Pancreas (tissue), 10 donors: Measurements from ENCODE around the gene LRRC4C. TPM values are rescaled to one million over a fixed set of nuclear protein-coding genes. Genes with fewer than 3 reads are reported as not detected.

Source experiments
- ATAC-seq, 4 donors: fragments of 200-7000 bp; cut with Tn5 transposase; one replicate each; pipeline versions ENCODE4 v1.8.0 to v1.9.1; 2020; ENCODE audit warnings: mild to moderate bottlenecking in 4 of 4, moderate library complexity in 4 of 4
- DNase-seq, 6 donors: peaks; one replicate each; pipeline ENCODE4 v3.0.0-alpha.2; 2020
- FAIRE-seq: peaks from 2 replicates; lab custom pipeline; 2012; peaks lifted over from hg19 to GRCh38; lab: Jason Lieb, UNC
- H3K27ac ChIP-seq, 4 donors: fragments of 200-600 bp; sonication (generic); 1 replicate in 3 of 4; 2 replicates in 1 of 4; pipeline versions ENCODE4 v1.5.0 to v1.8.0; 2020
- H3K27me3 ChIP-seq, 4 donors: fragments of 200-600 bp; one replicate each; pipeline ENCODE4 v1.8.0; 2021
- H3K36me3 ChIP-seq, 3 donors: fragments of 200-600 bp; sonication (generic) in 1 of 3; one replicate each; pipeline versions ENCODE4 v1.5.0 to v1.8.0; 2020 to 2021
- H3K4me1 ChIP-seq, 3 donors: fragments of 200-600 bp; one replicate each; pipeline ENCODE4 v1.8.0; 2021
- H3K4me3 ChIP-seq, 4 donors: fragments of 200-600 bp; sonication (generic) in 2 of 4; one replicate each; pipeline versions ENCODE4 v1.5.0 to v1.8.0; 2020 to 2021
- H3K9me3 ChIP-seq, 4 donors: fragments of 200-600 bp; one replicate each; pipeline ENCODE4 v1.8.0; 2021
- WGBS, 2 donors: extraction: QIAGEN DNeasy Blood & Tissue Kit; methylation state at CpG; one replicate each; pipeline ENCODE4 v1.1.7; 2013; 5-methylcytosine and 5-hydroxymethylcytosine counted together
- intact Hi-C, 3 donors: fragments of 100-400 bp; cut with DNase I; formaldehyde crosslinking; loops; one replicate each; pipeline versions ENCODE4 v1.11.1 to v1.14.2; 2022
- polyA plus RNA-seq, 2 donors: library from polyadenylated mRNA; stranded (reverse); fragments of 200-250 nt; gene quantifications; one replicate each; pipeline ENCODE4 v1.2.3, GENCODE V29; 2013
- total RNA-seq, 6 donors: library from RNA; stranded (reverse); fragmentation: NEBNext Ultra II Directional in 4 of 6; extraction: Animal tissue kit (Norgen Biotek cat#: 25700) in 4 of 6; gene quantifications; one replicate each; pipeline versions ENCODE4 v1.2.1 to v1.2.4, GENCODE V29; 2021 to 2023
- TF ChIP-seq, protein P1 (sequence below), 4 donors: fragments of 200-600 bp; sonication (generic) in 3 of 4; IDR thresholded peaks; one replicate each; pipeline versions ENCODE4 v1.5.0 to v1.8.0; 2021; ENCODE audit warnings: antibody characterized with exemption in 4 of 4
- donor health status: healthy with polysubstance abuse.
- donor health status: DM: no; HTN: no; CAD: no; lungs with moderate emphysema.
- donor health status: DM: no; HTN: no; CAD: no.
- donor health status: control.
- donor health status: control.
- donor health status: Bipolar disorder and iron deficiency.
- donor health status: DM: yes; HTN: yes; CAD: no.
- donor health status: DM: no; HTN: no; CAD: no.
- donor health status: DM: no; HTN: no; CAD: no.
- donor health status: DM: yes; HTN: yes; CAD: no.

LRRC4C gene
- under 1 TPM; 0.04 to 0.84 (median 0.16) TPM for total RNA-seq
- polyA plus RNA-seq: under 1 TPM; 0.11 to 0.26 TPM

DNA sequence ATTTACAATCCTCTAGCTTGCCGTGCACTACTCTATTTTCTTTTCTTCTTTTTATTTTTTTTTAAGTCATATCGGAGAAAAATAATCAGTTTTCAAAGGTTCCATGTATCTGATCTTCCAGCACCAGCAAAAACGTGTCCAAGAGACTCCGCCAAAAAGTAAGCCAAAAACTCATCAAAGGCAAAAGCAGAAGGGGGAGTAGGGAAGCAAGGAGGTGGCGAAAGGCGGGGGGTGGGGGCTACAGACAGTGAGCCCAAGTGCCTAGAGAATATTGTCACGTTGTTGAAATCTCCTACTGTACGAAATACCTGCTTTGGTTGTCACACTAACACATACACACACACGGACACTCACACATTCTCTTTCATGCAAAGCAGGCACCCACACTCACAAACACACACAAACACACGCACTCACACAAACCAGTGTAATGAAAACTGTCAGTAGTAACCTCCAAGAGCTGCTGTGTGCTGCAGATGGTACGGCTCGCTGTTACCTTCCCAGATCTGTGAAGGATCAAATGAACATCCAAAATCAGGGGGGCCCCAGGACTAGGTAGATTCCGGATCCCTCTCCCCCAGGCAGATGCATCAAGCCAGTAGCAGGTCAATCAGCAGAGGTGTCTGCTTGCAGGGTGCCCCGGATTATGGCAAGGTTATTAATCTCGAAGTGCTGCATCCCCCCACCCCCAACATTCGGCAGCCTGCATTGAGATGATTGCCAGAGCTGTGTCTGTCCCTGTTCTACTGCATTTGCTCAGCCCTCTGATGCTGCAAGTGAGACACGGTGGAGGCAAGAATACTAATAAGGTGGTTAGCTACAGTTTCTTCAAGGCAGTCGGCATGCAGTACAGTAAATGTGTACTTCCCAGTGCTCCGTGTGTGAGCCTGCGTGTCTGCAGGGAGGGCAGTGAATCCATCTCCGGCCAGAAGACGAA lies at the start of gene LRRC4C:
LRRC4C (minus strand) TSS at position 188 of the 937 bp plus-strand sequence.
- H3K36me3 ChIP-seq: no peaks in the 10 kb centered on the region
- no peak within 1 kb of the TSS for H3K27ac ChIP-seq
- no peak for FAIRE-seq
- no peak within 1 kb of the TSS for H3K4me3 ChIP-seq
- WGBS, 2 donors: 11 to 13% methylated on average over 22 of the region's 22 CpGs
- peak in 1 of 4 donors; percentile 11 for ATAC-seq
- intact Hi-C loops: loop anchor here in 1 of 3 donors (10.0 kb wide), 1 partner anchor 1065 kb away; no protein-coding TSS in a partner anchor
- DNase-seq: no peak
- H3K9me3 ChIP-seq: no peaks in the 10 kb centered on the region
- H3K4me1 ChIP-seq: no peaks in the 10 kb centered on the region
- TF ChIP-seq, protein P1, sequence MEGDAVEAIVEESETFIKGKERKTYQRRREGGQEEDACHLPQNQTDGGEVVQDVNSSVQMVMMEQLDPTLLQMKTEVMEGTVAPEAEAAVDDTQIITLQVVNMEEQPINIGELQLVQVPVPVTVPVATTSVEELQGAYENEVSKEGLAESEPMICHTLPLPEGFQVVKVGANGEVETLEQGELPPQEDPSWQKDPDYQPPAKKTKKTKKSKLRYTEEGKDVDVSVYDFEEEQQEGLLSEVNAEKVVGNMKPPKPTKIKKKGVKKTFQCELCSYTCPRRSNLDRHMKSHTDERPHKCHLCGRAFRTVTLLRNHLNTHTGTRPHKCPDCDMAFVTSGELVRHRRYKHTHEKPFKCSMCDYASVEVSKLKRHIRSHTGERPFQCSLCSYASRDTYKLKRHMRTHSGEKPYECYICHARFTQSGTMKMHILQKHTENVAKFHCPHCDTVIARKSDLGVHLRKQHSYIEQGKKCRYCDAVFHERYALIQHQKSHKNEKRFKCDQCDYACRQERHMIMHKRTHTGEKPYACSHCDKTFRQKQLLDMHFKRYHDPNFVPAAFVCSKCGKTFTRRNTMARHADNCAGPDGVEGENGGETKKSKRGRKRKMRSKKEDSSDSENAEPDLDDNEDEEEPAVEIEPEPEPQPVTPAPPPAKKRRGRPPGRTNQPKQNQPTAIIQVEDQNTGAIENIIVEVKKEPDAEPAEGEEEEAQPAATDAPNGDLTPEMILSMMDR (IDR thresholded peaks at IDR 0.05): no peak
- peaks cover 0 to 9% (median 3%) of the 10 kb centered on the region in 4 donors for H3K27me3 ChIP-seq

DNA sequence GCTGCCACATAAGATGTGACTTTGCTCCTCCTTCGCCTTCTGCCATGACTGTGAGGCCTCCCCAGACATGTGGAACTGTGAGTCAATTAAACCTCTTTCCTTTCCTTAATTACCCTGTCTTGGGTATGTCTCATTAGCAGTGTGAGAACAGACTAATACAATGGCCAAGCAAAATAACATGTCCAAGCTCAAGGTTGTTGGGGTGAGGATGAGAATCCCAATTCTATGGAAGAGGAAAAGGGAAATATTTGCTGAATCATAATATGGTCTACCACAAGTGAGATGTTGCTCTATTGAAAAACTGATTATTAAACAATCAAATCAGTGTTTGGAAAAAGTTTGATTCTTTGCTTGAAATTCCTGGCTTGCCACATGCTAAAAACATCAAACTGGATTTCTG lies 48.7 kb upstream of the LRRC4C start:
- Histone ChIP-seq H3K4me3 (no peak overlapping the region), H3K4me1 (no peaks in the 10 kb centered on the region), H3K9me3 (no peaks in the 10 kb centered on the region), H3K27ac (no peak overlapping the region), H3K27me3 (no peaks in the 10 kb centered on the region), H3K36me3 (no peaks in the 10 kb centered on the region)
- ATAC-seq: no peak
- no peak for DNase-seq
- intact Hi-C loops: no loop called here
- no peak for FAIRE-seq
- WGBS, 2 donors: 55 to 72% methylated on average over 1 of the region's 1 CpG
- TF ChIP-seq, protein P1 (IDR thresholded peaks at IDR 0.05): no peak

DNA sequence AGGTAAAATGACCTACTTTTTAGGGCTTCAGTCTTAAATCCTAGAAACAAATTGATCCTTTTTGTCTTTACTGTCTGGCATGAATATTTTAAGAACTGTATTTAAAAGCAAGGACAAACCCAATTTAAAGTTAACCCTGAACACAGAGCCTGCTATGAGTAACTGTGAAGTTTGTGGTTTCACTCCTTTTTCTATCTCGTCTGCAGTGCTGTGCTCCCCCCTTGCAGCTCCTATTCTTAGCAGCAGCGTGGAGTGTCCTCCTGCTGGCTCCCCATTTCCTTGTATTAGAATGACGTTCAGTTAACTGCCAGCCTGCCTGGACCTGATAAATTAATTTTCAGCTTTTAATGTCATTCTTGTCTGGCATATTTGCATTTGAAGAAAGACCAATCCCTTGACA lies 40.0 kb upstream of the LRRC4C start:
- DNase-seq (no peak), ATAC-seq (no peak), FAIRE-seq (no peak)
- intact Hi-C loops: no loop called here
- Histone ChIP-seq H3K36me3 (no peaks in the 10 kb centered on the region), H3K4me3 (no peak overlapping the region), H3K9me3 (no peaks in the 10 kb centered on the region), H3K27me3 (no peaks in the 10 kb centered on the region), H3K4me1 (no peaks in the 10 kb centered on the region), H3K27ac (no peak overlapping the region)
- WGBS, 2 donors: 20 to 21% methylated on average over 3 of the region's 3 CpGs
- TF ChIP-seq, protein P1 (IDR thresholded peaks at IDR 0.05): no peak

DNA sequence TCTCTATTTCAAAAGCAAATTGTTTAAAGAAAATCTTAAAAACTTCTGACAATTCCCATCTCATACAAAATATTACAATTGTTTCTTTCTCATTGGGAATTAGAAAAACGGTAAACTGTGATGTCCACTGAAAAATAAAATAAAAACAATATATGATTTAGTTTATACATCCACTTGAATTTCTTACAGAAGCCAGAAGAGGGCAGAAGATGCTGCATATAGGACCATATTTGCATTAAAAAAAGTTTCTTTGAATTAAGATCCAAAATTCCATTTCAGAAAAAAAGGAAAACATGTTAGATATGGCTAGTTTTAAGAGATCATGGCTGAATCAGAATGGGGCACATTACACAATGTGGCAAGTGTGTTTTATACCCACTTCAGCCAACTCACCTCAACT lies 39.3 kb upstream of the LRRC4C start:
- intact Hi-C loops: no loop called here
- WGBS, 2 donors: 3 to 6% methylated on average over 1 of the region's 1 CpG
- Histone ChIP-seq H3K9me3 (no peaks in the 10 kb centered on the region), H3K27ac (no peak overlapping the region), H3K27me3 (no peaks in the 10 kb centered on the region), H3K4me1 (no peaks in the 10 kb centered on the region), H3K36me3 (no peaks in the 10 kb centered on the region), H3K4me3 (no peak overlapping the region)
- no peak for FAIRE-seq
- TF ChIP-seq, protein P1 (IDR thresholded peaks at IDR 0.05): no peak
- no peak for ATAC-seq
- no peak for DNase-seq

DNA sequence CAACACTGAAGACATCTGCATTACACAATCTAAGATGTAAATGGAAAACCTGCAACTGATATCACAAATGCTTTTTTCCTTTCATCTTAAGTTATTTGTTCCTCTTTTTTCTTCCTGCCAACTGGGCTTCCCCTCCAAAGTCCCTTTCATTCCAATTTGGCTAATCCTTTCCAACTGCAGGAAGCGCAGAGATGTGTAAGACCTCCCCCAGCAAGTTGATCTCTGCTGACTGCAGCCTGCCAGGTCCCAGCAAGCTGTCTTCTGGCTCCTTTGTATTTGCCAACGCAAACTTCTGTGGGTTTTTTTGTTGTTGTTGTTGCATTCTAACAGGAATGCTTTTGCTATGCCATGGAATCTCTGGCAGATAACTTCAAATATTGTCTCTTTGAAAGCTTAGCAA lies 38.5 kb upstream of the LRRC4C start:
- FAIRE-seq: no peak
- no peak for ATAC-seq
- DNase-seq: no peak
- Histone ChIP-seq H3K27ac (no peak overlapping the region), H3K4me1 (no peaks in the 10 kb centered on the region), H3K9me3 (no peaks in the 10 kb centered on the region), H3K36me3 (no peaks in the 10 kb centered on the region), H3K27me3 (no peaks in the 10 kb centered on the region), H3K4me3 (no peak overlapping the region)
- intact Hi-C loops: no loop called here
- 9 to 14% methylated on average over 2 of the region's 2 CpGs for WGBS, 2 donors
- TF ChIP-seq, protein P1 (IDR thresholded peaks at IDR 0.05): no peak
